Stimulated activated CD8-positive, alpha-beta memory T cell treated with anti-CD3 and anti-CD28 coated beads, Interleukin-15, amount 100 ng/mL, for 1 hour (primary cell): ENCODE results near the gene ATP10A.

Experiments
- DNase-seq: peaks from one replicate; pipeline ENCODE4 v3.0.0-alpha.2; 2020; ENCODE audit warnings: low read depth

Gene ATP10A

GRCh38 chr15:25738171-25738965 is 124.8 kb downstream of the ATP10A start:
- DNase-seq, result no peak

GRCh38 chr15:25737218-25737643 is 125.9 kb downstream of the ATP10A start:
- DNase-seq, result no peak

GRCh38 chr15:25736461-25736860 is 126.7 kb downstream of the ATP10A start:
- DNase-seq, result no peak

GRCh38 chr15:25735550-25736384 is 127.4 kb downstream of the ATP10A start:
- no peak for DNase-seq

GRCh38 chr15:25734680-25735355 is 128.3 kb downstream of the ATP10A start:
- DNase-seq, result no peak

- DNase-seq, result no peak
These were observed 129.1 kb downstream of the ATP10A start for GRCh38 chr15:25733856-25734679.

- DNase-seq, result no peak
These were observed 129.9 kb downstream of the ATP10A start for GRCh38 chr15:25733036-25733855.

- no peak for DNase-seq
These were observed 130.9 kb downstream of the ATP10A start for GRCh38 chr15:25732191-25732590.

- DNase-seq, result no peak
These were observed 131.7 kb downstream of the ATP10A start for GRCh38 chr15:25731411-25731810.

GRCh38 chr15:25730918-25731317 is 132.2 kb downstream of the ATP10A start:
- DNase-seq, result no peak

GRCh38 chr15:25728816-25729215 is 134.3 kb downstream of the ATP10A start:
- DNase-seq, result no peak

- DNase-seq, result no peak
These were observed 135.1 kb downstream of the ATP10A start for GRCh38 chr15:25727867-25728600.

- DNase-seq, result no peak
These were observed 136.0 kb downstream of the ATP10A start for GRCh38 chr15:25727116-25727515.

GRCh38 chr15:25725758-25726157 is 137.4 kb downstream of the ATP10A start:
- no peak for DNase-seq

- DNase-seq, result no peak
These were observed 138.2 kb downstream of the ATP10A start for GRCh38 chr15:25724899-25725298.

GRCh38 chr15:25721605-25721955 is 141.5 kb downstream of the ATP10A start:
- DNase-seq, result no peak

- no peak for DNase-seq
These were observed 143.8 kb downstream of the ATP10A start for GRCh38 chr15:25719101-25719985.

- DNase-seq, result no peak
These were observed 144.5 kb downstream of the ATP10A start for GRCh38 chr15:25718597-25718996.

- DNase-seq, result no peak
These were observed 145.0 kb downstream of the ATP10A start for GRCh38 chr15:25718169-25718536.
